ENCODE data around the gene MRE11.

- TF ChIP-seq POLR2A (IDR thresholded peaks at IDR 0.05) = no peak
- TF ChIP-seq, protein P1, sequence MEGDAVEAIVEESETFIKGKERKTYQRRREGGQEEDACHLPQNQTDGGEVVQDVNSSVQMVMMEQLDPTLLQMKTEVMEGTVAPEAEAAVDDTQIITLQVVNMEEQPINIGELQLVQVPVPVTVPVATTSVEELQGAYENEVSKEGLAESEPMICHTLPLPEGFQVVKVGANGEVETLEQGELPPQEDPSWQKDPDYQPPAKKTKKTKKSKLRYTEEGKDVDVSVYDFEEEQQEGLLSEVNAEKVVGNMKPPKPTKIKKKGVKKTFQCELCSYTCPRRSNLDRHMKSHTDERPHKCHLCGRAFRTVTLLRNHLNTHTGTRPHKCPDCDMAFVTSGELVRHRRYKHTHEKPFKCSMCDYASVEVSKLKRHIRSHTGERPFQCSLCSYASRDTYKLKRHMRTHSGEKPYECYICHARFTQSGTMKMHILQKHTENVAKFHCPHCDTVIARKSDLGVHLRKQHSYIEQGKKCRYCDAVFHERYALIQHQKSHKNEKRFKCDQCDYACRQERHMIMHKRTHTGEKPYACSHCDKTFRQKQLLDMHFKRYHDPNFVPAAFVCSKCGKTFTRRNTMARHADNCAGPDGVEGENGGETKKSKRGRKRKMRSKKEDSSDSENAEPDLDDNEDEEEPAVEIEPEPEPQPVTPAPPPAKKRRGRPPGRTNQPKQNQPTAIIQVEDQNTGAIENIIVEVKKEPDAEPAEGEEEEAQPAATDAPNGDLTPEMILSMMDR (IDR thresholded peaks at IDR 0.05) = no peak
These were observed 36.3 kb downstream of the MRE11 start for GRCh38 chr11:94457118-94458029.
